GM23248 (cell line): Measurements from ENCODE around the gene SGK1.

Source experiments
- EZH2 ChIP-seq: fragments of 200-600 bp; sonication (generic); IDR thresholded peaks from 2 replicates; pipeline ENCODE4 v1.6.1; 2018; ENCODE audit warnings: antibody characterized with exemption, mild to moderate bottlenecking; ENCODE audit not compliant: insufficient read depth, poor library complexity, severe bottlenecking
- EZH2phosphoT487 ChIP-seq: fragments of 200-600 bp; sonication (generic); IDR thresholded peaks from 2 replicates; pipeline ENCODE4 v1.6.1; 2018; ENCODE audit warnings: antibody characterized with exemption, moderate library complexity, mild to moderate bottlenecking, low read depth; ENCODE audit not compliant: insufficient read depth

DNA sequence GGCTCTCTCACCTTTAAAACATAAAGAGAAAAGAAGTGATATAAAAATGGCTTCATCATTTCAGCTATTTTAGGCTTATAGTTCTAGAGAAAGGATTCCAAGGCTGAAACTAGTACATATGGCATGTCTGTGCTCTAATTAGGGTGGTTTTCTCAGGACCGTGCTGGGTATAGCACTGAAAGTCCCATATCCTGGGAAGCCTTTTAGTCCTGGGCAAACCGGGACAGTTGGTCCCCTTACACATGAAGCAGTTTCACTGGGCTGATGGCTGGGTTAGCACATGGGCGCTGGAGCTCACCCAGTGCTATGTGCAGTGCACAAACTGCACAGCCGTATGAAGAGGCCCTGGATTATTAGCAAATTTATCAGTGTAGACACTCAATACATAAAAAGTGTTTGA, 110.5 kb downstream of the SGK1 start:
- TF ChIP-seq EZH2 (no peak), EZH2phosphoT487 (no peak)
